NCI-H524 (cell line): ENCODE data around the gene ANXA2R.
"Not testable (repeated sequence)": the region's sequence is repeated elsewhere in the genome, so short reads cannot be mapped to it uniquely, and the experiment has no call there.

Source experiments
- DNase-seq, 2 experiments: peaks; one replicate each; lab custom pipeline; 2025; lab: John Stamatoyannopoulos, UW

The ANXA2R gene

DNA sequence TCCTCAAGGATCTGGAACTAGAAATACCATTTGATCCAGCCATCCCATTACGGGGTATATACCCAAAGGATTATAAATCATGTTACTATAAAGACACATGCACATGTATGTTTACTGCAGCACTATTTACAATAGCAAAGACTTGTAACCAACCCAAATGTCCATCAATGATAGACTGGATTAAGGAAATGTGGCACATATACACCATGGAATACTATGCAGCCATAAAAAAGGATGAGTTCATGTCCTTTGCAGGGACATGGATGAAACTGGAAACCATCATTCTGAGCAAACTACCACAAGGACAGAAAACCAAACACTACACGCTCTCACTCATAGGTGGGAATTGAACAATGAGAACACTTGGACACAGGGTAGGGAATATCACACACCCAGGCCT is 19.9 kb upstream of the ANXA2R start:
- DNase-seq, result not testable (repeated sequence)

DNA sequence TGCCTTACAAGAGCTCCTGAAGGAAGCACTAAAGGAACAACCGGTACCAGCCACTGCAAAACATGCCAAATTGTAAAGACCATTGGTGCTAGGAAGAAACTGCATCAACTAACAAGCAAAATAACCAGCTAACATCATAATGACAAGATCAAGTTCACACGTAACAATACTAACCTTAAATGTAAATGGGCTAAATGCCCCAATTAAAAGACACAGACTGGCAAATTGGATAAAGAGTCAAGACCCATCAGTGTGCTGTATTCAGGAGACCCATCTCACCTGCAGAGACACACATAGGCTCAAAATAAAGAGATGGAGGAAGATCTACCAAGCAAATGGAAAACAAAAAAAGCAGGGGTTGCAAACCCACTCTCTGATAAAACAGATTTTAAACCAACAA is 15.0 kb upstream of the ANXA2R start:
- not testable (repeated sequence) for DNase-seq

GRCh38 chr5:43051684-43052083 is 11.6 kb upstream of the ANXA2R start:
- DNase-seq, result no peak

GRCh38 chr5:43050384-43050783 is 10.3 kb upstream of the ANXA2R start:
- DNase-seq, result no peak

GRCh38 chr5:43049236-43049635 is 9.1 kb upstream of the ANXA2R start:
- DNase-seq, result no peak

GRCh38 chr5:43046474-43046873 is 6.4 kb upstream of the ANXA2R start:
- no peak for DNase-seq

DNA sequence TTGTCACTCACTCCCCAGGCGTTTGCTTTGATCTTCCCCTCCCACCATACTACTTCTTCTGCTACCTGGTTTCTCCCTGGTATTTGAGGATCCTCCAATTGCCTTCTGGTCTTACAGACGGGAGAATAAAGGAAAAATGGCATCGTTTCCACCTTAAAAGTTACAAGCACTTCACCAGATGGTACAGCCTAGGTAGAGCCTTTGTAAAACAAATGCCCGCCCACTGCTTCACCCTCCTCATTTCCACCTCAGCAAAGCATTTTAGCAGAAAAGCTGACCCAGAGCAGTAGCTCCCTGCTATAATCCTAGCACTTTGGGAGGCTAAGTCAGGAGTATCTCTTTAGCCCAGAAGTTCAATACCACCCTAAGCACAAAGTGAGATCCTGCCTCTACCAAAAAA is 5.1 kb upstream of the ANXA2R start:
- DNase-seq, result peak in 1 of 2 experiments; percentile 40

- DNase-seq, result no peak
Observed at GRCh38 chr5:43044181-43044914, 4.2 kb upstream of the ANXA2R start.

- DNase-seq, result no peak
Observed at GRCh38 chr5:43043400-43043756, 3.3 kb upstream of the ANXA2R start.

- peak; percentile 64 to 78 for DNase-seq
Observed at GRCh38 chr5:43042626-43043399, 2.7 kb upstream of the ANXA2R start.

DNA sequence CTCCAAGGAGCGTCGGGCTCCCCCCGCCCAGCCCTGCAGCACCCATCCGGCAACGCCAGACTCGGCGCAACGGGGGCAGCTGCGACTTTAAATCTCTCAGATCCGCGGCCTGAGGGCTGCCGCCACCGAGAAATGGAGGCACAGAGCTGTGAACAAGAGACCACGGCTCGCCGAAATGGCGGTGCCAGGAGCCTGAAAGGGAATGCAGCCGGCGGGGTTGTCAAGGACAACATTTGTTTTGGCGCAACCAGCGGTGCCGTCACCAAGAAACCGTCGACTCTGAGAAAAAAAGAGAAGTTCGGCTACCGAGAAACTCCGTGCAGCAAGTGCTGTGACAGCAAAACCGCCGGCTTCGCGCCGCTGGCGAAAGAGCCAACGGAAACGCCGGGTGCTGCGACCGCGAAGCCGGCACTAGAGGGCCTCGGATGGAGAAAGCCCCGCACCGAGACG is 2.1 kb upstream of the ANXA2R start:
- peak; percentile 64 to 78 for DNase-seq

DNA sequence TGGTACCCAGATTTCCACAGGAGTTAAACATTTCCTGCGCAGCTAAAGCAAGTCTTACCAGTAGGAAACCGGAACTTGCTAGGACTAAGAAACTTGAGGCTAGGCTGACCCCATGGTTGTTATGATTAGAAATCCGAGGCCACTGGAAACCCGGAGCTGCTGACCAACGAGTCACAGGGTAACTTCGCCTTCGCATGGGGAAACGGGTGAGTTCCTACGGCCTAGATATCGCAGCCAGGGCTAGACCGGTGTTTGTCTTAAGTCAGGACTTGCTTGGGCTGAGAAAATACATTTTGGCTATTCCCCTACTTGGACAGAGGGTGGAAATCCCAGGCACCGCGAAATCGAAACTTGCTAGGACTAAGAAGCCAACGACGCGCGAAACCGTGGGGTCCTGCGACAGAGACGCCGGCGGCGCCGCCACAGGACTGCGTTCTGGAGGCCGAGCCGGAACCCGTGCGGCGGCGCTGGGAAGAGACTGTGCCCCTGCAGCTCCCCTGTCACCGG is 1.6 kb upstream of the ANXA2R start:
- DNase-seq, result peak; percentile 45 to 78

GRCh38 chr5:43041110-43041668 is 1.1 kb upstream of the ANXA2R start:
- peak; percentile 45 to 57 for DNase-seq

DNA sequence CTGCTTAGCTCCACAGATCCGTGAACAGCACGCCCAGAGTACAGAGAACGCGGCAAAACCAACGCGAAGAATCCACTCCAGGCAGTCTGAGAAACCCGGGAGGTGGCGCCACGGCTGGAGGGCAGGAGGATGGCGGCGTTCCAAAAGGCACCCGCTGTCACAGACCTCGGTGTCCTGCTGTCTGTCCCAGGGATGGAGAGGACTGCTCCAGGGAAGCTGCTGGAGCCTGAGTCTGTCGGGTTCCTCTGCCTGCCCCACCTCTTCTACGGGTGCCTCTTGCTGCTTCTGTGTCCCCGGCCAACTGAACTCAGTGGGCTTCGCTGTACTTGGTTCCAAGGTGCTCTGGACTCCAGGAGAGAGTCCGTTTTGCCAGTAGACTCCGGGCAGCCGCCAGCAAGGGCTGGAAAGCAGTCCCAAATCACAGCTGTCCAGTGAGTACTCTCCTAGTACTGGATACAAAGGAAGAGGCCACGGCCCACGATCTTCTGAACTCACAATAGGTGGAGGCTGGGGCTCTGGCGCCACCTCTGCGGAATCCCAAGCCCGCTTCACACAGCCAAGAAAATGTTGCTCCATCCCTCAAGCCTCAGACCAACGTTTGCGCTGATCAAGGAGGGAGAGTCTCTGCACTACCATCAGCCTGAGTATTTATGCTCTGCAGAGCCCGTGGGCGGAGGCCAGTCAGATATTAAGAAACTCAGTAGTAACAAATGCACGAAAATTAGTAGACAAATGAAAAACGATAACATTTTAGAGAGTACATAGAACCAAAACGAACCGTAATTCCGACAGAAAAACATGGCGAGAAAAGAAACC is 440 bp downstream of the ANXA2R start:
- peak; percentile 77 to 82 for DNase-seq

- DNase-seq, result no peak
Observed at GRCh38 chr5:43039152-43039470, 1.0 kb downstream of the ANXA2R start.

DNA sequence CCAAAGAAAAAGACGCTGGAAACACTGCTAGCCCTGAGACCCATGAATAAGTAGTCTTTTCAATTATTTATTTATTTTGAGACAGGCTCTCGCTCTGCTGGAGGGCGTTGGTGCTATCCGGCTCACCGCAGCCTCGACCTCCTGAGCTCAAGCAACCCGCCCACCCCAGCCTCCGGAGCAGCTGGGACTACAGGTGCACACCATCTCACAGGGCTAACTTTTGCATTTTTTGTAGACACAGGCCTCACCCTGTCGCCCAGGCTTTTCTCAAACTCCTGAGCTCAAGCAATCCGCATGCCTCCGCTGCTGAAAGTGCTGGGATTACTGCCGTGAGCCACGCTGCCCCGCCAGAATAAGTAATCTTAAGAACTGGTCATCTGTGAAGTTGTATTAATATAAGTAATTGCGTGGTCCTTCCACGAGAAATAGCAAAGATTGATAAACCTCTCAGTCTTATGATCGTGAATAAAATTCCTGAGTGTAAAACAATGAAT is 1.6 kb downstream of the ANXA2R start:
- DNase-seq, result no peak

- DNase-seq, result no peak
Observed at GRCh38 chr5:43037636-43038495, 2.3 kb downstream of the ANXA2R start.

DNA sequence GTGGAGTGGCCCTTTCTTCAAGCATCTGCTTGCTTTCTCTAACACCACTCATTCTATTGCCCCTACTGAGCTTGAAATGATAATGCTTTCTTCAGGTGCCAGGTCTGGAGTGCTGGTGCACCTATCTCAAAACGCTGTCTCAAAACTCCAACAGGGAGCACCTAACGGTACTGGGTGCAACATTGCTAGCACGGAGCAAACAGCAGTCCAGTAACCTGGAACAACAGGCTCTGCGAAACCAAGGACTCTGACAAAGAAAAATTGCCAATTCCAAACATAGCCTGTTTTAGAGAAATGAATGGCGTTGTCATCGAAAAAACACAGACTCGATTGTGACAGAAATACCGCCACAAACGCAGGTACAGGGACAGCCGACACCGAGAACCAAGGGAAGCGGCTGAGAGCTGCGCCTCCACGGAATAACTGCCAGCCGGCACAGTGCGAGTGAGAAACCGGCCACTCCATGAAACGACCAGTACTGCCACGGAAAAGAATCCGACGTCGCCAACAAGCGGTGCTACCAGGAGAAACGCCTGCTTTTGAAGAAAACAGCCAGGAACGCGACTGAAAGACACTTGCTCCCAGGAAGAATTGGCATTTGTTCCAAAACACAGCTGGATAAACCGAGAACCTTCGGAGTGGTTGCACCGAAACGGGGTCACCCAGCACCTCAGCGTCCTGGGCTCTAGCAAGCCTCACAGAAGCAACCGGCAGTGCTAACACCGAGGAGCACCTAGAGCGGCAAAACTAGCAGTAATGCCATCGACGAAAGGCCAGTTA is 3.1 kb downstream of the ANXA2R start:
- no peak for DNase-seq

DNA sequence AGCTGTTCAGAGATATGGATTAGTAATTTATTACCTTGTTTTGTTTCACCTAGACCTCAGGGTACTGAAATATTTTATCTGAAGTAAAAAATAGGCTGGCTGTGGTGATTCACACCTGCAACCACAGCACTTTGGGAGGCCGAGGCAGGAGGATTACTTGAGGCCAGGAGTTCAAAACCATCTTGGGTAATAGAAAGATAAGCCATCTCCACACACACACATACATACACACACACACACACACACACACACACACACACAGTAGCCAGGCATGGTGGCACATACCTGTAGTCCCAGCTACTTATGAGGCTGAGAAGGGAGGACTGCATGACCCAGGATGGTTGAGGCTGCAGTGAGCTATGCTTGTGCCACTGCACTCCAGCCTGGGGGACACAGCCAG is 3.7 kb downstream of the ANXA2R start:
- DNase-seq, result no peak

DNA sequence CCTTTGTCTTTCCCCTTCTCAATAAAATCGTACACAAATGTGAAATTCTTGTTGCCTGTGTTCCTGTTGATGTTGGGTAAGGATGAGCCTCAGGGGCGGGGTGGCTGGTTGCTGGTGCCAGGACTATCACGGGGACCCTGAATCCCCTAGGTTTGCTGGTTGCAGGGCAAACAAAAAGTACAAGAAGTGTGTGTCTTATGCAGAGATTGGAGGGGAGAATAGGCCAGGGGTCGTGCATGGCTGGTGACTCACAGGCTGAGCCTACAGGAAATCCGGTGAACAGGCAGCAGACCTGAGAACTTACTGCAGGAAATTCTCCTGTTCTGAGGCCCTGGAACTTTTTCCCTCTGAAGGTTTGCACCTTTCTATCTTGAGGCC is 5.5 kb downstream of the ANXA2R start:
- DNase-seq, result no peak
